GM19395 (cell line): ENCODE data around the gene LUZP1.
"Not testable (repeated sequence)": the region's sequence is repeated elsewhere in the genome, so short reads cannot be mapped to it uniquely, and the experiment has no call there.

Experiments
- ATAC-seq: cut with Tn5 transposase; IDR thresholded peaks from one replicate; pipeline ENCODE4 v1.9.1; 2021; ENCODE audit warnings: mild to moderate bottlenecking, moderate library complexity; ENCODE audit not compliant: unreplicated experiment

Gene LUZP1

DNA sequence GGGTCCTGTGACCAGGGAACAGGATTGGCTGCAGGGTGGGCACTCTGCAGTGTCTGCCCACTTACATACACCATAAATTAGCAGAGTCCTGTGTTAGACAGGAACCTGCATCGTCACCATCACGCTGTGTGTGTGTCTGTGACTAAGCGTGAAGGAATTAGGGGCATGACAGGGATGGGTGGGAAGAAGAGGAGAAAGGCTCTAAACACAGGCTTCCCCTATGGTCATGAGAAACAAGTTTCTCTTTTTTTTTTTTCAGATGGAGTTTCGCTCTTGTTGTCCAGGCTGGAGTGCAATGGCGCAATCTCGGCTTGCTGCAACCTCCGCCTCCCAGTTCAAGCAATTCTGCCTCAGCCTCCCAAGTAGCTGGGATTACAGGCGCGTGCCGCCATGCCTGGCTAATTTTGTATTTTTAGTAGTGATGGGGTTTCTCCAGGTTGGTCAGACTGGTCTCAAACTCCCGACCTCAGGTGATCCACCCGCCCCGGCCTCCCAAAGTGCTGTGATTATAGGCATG, 20.3 kb upstream of the LUZP1 start:
- ATAC-seq, result not testable (repeated sequence)

DNA sequence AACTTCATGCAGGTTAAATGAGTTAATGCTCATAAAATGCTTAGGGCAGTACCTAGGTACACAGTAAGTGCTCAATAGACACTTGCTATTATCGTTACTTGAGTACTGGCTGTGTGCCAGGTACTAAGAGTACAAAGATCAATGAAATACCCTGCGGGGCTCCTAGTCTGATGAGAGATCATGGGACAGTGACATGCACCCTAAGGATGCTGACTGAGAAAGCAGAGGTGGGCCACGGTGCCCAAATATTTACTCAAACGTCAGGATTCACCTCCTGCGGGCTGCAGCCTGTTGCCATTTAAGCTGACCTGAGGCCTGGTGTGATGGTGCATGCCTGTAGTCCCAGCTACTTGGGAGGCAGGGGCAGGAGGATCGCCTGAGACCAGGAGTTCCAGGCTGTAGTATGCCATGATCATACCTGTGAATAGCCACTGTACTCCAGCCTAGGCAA, 19.8 kb upstream of the LUZP1 start:
- ATAC-seq, result no peak

- ATAC-seq, result no peak
These were observed 19.0 kb upstream of the LUZP1 start for GRCh38 chr1:23187637-23188036.

- no peak for ATAC-seq
These were observed 16.7 kb upstream of the LUZP1 start for GRCh38 chr1:23185381-23185780.

DNA sequence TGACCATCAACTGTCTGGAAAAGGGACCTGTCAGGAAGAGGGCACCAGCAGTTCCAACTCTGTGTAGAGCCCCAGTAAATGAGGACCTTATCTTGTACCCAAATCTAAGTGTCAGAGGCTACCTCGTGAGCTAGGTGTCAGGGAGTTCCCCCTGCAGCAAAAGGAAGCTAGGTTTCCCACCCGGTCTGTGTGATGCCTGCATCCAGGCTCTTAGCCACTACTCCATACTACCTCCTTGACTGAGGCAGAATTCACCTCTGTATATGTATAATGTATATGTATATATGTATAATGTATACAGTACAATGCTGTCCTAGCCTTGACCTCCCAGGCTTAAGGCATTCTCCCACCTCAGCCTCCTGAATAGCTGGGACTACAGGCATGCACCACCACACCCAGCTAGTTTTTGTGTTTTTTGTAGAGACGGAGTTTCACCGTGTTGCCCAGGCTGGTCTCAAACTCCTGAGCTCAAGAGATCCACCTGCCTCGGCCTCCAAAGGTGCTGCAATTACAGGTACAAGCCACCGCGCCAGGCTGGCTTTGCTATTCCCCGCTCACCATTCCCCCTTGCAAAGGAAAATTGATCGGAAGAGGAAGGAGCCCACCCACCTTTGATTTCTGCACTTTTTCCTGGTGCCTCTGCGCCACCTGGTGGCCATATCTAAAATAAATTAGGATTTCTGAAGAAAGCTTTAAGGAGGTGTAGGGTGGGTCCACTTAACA, 15.7 kb upstream of the LUZP1 start:
- no peak for ATAC-seq

DNA sequence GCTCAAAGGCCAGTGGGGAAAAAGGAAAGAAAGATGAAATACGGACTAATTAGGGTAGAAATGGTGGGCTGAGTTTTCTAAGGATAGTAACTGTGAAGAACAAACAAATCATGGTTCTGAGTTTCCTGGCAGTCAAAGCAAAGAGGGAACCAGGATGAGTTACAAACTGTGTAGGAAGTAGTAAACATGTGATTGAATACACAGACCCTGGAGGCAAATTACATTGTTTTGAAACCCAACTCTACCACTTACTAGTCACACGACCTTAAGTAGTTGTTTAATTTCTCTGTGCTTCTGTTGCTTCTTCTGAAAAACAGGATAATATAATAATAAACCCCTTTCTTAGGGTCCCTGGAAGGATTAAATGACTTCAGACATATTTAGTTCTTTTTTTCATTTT, 11.2 kb upstream of the LUZP1 start:
- no peak for ATAC-seq

DNA sequence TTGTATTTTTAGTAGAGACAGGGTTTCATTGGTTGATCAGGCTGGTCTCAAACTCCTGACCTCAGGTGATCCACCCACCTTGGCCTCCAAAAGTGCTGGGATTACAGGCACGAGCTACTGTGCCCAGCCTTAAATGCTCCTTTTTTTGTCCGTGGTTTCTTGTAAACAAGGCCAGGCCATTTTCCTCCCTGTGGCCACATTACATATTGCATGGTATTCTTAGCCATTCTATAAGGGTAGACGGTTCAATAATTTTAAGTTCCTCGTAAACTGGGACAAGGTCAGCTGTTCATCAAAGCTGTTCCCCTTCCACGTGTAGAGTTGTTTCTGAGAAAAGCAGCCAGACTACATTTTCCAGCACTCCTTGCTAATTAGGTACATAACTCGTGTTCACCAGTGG, 10.3 kb upstream of the LUZP1 start:
- ATAC-seq, result no peak

GRCh38 chr1:23178414-23178813, 9.8 kb upstream of the LUZP1 start:
- no peak for ATAC-seq

DNA sequence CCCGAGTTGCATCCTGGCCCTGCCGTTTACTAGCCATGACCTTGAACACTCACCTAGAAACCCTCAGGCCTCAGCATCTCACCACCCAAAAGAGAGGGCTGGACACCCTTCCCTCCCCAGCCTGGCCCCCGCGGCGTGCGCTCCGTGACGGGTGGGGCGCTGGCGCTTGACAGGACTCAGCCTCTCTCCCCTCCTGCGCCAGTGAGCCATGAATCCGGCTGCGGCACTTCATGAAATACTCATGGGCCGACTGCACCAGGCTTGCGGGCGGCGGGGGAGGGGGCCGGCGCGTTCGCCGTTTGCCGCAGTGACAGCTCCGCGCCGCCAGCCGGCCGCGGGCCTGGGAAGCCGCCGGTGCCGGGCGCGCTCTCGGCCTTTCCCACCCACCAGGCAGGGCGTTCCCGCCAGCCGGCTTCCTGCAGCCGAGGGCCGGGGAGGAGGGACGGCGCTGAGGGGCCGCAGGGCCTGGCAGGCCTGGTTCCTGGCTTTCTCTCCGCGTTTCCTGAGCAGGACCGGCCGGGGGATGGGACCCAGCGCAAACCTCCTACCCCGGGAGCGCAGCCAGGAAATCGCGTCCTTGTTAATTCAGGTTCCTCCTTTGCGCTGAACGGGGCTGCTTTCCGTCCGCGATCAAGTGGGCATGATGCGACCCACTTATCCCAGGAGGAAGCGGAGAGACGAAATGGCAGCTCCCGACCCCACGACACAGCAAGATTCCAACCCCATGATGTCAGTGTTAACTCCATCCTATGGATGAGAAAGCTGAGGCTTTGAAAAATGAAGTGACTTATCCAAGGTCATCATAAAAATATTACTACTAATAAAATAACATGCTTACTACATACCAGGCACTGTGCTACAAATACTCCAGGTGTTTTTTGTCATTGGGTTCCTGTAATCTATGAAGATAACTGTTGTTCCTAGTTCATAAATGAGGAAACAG, 9.1 kb upstream of the LUZP1 start:
- peak; percentile 75 for ATAC-seq

GRCh38 chr1:23177031-23177430, 8.4 kb upstream of the LUZP1 start:
- ATAC-seq, result no peak

DNA sequence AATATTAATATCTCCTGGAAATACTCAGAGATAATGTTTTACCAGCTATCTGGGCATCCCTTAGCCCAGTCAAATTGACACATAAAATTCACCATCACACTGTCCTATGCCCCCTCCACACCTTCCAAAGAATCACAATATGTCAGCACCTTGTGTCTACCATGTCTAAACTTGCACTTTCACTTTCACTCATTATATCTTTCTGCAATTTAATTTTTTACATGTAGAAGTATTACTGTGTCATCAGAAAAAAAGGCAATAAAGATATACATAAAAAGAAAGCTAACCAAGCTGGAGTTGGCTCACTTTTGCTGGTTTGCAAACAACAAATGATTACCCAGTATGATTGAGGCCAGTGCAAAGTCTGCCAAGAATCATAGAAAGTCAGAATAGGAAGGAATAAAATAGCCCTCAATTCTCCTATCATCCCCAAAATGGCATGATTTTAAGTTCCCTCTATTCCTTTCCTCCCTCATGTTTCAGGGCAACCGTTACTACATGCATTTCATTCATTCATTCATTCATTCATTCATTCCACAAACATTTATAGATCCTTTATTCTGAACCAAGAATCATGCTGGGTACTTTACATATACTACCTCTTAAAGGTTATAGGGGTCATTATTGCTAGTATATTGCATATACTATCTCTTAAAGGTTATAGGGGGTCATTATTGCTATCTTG, 5.9 kb upstream of the LUZP1 start:
- no peak for ATAC-seq

GRCh38 chr1:23171181-23171755, 2.6 kb upstream of the LUZP1 start:
- no peak for ATAC-seq

- ATAC-seq, result no peak
These were observed 1.2 kb upstream of the LUZP1 start for GRCh38 chr1:23169727-23170335.

DNA sequence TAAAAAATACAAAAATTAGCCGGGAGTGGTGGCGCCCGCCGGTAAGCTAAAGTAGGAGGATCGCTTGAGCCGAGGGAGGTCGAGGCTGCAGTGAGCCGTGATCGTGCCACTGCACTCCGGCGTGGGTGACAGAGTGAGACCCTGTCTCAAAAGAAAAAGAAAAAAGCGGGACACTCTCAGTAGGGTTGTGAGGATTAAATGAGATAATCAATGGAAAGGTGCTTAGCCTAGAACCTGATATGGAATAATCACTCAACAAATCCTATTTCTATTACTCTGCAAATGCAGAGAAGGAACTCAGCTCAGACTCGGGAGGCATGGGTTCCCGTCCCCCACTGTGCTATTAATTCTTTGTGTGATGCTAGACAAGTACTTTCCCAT, 529 bp upstream of the LUZP1 start:
- ATAC-seq, result no peak

DNA sequence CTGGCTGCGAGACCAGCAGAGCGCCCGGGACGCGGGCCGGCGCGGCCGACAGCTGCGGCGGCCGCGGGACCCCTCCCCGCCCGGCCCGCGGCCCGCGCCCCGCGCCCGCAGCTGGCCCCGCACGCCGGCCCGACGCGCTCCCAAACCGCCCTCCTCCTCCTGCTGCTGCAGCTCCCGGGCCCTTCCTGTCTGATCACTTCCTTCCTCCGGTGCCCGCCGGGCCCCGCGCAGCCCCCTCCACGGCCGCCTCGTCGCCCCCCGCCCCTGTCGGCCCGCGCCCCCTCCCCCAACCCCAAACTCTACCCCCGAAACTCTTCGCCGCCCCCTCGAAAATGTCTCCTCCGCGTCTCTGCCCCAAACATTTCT, 594 bp downstream of the LUZP1 start:
- peak; percentile 28 for ATAC-seq

- ATAC-seq, result no peak
These were observed 1.1 kb downstream of the LUZP1 start for GRCh38 chr1:23167353-23168078.

DNA sequence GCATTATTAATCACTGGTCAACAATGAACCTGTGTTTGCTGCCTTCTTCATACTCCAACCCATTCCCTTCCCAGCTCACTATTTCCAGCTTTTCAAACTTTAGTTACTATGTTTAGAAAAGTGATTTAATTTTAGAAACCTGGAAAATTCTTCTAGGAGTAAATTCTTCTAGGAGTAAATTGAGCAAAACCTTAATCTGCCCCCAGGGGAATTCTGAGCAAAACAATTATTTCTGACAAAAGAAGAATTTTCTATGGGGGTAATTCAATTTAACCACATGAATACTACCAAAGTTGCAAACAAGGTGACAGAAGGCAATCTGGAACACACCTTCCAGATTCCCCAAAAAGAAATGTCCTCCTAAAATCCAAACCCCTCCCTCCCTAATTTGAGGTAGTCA, 1.8 kb downstream of the LUZP1 start:
- no peak for ATAC-seq

DNA sequence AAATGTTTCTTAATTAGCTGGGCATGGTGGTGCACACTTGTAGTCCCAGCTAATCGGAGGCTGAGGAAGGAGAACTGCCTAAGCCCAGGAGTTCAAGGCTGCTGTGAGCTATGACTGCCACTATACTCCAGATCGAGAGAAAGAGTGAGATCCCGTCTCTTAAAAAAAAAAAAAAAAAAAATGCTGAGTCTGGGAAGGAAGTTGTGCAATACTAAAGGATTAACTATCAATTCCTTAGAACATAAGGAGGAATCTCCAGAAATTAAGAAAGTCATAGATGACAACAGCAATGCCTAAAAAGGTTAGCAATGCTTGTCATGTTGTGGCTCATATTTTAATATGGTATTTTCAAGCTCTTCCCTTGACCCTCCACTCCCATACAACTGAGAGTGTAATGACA, 5.3 kb downstream of the LUZP1 start:
- ATAC-seq, result no peak

DNA sequence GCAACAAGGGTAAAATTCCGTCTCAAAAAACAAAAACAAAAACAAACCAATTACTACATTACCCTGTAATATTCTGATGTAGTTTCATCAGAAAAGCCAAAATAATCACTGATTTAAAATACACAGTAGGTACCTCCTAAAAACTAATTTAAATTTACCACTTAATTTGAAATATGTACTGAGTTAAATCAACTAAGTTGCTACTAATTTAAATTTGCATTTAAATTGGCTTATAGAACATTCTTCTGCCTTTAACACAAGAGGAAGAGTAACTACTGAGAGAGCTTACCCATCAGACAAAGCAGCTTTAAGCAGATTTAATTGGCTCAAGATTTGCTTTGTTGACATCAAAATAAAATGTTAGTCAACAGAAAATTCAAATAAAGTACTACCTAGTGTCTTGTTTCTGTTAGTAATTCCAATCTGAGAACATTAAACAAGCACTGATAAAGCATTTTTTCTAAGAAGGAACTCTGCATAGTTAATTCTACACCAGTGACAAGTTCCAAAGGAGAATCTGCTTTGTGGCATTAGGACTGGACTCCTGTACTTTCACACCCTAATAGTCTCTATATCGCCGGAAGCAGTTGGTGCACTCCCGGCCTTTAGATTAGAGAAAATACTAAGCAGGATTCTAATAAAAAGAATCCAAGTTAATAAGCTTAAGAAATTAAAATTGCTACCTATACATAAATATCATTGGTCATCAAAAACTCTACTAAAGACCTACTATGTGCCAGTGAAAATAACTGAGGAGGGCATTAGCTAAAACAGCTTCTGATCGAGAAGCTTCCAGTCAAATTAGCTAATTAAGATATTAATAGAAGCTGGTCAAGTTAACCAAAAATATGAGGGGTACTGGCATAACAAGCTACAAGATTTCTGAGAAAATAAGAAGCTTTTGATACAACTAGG, 8.4 kb downstream of the LUZP1 start:
- ATAC-seq, result no peak
